Measurements from ENCODE around the gene GPC2.

- no peak for TF ChIP-seq CTCF (IDR thresholded peaks at IDR 0.05)
- no peak for TF ChIP-seq POLR2AphosphoS5 (IDR thresholded peaks at IDR 0.05)
- no peak for TF ChIP-seq POLR2A (IDR thresholded peaks at IDR 0.05)
Measured at GRCh38 chr7:100173806-100174495, 3.2 kb downstream of the GPC2 start.
